Activated gamma-delta T cell (primary cell): ENCODE results near the gene PRM3.

Experiments
- DNase-seq: peaks from one replicate; lab custom pipeline; 2025; lab: John Stamatoyannopoulos, UW
- total RNA-seq, 2 donors: gene quantifications; one replicate each; lab custom pipeline; 2026; lab: John Stamatoyannopoulos, UW

The PRM3 gene, protein sequence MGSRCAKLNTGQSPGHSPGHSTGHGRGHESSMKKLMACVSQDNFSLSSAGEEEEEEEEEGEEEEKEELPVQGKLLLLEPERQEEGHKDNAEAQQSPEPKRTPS
- 0 reads per million in 2 donors for total RNA-seq

DNA sequence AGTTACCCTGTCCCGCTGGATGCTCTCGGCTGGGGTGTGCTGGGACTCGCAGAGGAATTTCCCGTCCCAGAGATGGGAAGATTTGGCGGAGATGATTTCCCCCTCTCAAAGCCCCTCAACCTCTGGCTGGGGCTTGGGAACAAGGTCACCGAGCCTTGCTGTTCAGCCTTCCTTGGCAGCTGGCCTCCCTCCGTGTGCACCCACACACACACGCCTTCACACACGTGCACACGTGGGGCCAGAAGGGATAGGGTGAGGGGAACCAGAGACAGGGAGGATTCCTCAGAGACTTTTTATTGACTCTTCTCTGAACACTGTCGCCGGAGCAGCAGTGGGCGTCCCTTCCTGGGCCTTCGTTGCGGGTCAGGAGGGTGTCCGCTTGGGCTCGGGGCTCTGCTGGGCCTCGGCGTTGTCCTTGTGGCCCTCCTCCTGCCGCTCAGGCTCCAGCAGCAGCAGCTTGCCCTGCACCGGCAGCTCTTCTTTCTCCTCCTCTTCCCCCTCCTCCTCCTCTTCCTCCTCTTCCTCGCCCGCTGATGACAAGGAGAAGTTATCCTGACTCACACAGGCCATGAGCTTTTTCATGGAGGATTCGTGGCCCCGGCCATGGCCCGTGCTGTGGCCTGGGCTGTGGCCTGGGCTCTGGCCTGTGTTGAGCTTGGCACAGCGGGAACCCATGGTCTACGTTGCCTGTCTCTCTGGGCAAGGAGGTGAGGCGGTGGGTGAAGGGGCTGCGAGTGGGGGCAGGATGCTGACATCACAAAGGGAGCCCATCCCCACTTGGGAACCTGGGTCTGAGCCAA, at the start of gene PRM3:
PRM3 (minus strand) TSS at position 709 of the 800 bp plus-strand sequence; CDS start at position 675, 34 bp downstream.
- DNase-seq: no peak

DNA sequence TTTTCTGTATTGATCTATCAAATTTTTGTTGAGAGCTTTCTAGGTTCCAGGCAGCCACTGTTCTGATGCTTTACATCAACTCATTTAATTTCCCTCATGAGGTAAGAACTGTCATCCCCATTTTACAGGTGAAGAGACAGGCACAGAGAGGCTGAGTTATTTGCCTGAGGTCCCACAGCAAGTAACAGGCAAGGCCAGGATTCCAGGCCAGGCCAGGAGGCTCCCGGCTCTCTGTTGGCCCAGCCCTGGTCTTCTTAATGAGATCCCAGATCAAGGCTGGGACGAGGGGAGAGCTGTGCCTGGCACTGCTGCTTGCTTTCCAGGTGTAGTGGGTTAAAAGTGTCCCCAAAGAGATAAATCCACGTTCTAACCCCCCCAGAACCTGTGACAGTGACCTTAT, 49.4 kb upstream of the PRM3 start:
- no peak for DNase-seq

DNA sequence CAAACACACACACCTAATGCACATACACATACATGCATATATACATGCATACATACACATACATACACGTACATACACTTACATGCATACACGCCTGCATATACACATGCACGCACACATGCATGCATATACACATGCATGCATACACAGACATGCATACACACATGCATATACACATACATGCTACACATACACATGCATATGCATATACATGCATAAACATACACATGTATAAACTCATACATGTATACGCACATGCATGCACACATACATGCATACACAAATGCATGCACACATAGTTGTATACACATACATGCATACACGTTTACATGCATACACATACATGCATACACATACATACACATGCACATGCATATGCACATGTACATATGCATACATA, 48.2 kb upstream of the PRM3 start:
- DNase-seq: no peak

DNA sequence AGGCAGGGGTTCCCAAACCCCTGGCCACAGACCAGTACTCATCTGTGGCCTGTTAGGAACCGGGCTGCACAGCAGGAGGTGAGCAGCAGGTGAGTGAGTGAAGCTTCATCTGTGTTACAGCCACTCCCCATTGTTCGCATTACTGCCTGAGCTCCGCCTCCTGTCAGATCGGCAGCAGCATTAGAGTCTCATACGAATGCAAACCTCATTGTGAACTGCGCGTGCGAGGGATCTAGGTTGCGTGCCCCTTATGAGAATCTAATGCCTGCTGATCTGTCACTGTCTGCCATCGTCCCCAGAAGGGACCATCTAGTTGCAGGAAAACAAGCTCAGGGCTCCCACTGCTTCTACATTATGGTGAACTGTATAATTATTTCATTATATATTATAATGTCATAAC, 46.7 kb upstream of the PRM3 start:
- no peak for DNase-seq

DNA sequence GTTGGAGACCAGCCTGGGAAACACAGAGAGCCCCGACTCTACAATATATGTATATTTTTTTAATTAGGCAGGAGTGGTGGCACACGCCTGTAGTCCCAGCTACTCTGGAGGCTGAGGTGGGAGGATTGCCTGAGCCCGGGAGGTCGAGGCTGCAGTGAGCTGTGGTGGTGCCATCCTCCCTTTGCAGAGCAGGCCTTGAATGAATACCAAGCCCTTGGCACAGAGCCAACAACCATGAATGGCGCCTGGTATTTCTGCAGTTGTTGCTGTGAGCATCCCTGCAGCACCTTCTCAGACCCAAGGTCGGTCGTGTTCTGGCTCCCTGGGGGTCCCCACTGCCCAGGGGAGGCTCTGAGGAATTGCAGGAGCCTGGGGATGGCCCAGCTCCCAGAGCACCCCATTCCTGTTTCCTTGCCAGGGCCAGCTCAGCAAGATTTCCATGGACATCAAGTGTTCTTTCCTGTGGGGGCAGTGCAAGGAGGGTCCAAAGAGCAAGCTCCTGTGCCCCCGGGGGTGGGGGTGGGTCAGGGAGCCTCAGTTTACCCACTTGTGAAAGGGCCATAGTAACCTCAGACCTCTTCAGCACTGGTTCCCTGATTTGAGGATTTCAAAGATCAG, 46.2 kb upstream of the PRM3 start:
- no peak for DNase-seq

DNA sequence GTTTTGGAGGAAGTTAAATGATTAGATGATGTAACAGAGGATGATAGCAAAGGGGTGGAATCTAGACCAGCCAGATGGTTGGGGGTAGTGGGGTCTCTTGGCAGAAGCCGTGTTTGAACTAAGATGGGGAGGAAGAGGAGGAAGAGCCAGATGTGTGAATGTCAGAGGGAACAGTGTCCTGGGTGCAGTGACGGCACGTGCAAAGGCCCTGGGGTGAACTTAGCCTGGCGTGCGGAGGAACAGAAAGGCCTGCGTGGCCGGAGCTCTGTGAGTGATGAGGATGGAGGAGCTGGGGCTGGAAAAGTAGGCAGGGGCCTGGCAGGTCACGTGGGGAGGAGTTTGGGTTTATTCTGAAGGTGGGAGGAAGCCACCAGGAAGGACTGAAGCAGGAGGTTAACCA, 45.4 kb upstream of the PRM3 start:
- DNase-seq: no peak

DNA sequence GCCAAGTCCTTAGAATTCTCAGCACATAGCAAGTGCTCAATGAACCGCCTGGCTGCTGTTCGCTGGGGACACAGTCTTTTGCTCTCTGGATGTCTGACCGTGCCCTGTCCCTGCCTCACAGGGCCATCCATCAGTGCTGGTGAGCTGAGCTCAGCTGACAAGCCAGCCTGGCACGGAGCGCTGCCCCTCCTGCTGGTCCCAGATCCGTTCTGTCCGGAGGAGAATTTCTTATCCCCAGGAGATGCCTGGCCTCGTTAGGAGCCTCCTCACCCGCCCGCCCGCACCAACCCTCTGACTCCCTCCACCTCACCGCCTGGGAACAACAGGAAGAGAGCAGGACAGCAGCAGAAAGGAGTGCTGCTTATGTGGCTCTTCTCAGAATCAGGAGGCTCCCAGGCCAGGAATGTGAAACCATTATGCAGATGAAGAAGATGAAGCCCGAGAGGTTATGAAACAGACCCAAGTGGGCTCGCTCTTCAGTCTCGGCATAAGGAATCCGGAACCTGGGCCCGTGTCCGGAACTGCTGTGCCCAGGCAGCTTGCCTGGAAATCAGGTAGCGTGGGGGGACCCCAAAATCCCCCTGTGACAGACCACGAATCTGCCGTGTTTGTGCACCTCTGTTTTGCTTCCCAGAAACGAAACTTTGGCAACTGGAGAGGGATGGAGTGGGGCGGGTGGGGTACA, 43.0 kb upstream of the PRM3 start:
- DNase-seq: no peak

DNA sequence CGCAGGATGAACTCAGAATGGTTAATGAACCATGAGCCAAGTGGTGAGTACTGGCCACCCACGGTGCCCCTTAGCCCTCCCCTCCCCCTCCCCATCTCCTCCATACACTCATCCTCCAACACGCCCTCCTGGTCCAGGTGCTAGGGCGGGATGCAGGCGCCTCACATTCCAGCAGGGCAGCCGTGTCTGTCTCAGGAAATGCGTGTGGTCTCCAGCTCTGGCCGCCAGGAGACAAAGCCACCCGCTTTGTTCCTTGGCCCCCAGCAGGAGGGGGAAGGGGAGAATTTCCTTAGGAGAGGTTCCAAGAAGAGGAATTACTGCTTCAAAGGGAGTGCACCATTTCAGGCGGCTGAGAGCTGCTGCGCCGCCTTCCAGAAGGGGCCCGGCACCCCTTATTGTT, 42.1 kb upstream of the PRM3 start:
- no peak for DNase-seq

DNA sequence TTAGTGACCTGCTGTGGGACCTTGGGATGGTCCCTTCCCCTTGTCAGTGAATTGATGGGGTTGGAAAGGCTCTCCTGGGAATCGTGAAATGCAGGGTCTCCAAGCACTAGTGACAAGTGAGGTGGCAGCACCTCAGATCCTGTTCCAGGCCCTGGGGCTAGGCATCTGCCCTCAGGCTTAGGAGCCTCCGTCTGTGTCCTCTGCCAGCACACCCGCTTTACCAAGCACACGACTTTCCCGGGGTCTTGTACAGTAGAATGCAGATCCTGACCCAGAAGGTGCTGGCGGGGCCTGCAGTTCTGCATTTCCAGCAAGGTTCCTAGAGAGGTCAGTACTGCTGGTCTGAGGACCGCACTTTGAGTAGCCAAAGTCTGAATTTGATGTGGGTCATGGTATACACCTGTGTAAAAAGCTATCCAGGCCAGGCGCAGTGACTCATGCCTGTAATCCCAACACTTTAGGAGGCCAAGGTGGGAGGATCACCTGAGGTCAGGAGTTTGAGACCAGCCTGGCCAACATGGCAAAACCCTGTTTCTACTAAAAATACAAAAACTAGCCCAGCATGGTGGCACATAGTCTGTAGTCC, 41.0 kb upstream of the PRM3 start:
- DNase-seq: no peak

DNA sequence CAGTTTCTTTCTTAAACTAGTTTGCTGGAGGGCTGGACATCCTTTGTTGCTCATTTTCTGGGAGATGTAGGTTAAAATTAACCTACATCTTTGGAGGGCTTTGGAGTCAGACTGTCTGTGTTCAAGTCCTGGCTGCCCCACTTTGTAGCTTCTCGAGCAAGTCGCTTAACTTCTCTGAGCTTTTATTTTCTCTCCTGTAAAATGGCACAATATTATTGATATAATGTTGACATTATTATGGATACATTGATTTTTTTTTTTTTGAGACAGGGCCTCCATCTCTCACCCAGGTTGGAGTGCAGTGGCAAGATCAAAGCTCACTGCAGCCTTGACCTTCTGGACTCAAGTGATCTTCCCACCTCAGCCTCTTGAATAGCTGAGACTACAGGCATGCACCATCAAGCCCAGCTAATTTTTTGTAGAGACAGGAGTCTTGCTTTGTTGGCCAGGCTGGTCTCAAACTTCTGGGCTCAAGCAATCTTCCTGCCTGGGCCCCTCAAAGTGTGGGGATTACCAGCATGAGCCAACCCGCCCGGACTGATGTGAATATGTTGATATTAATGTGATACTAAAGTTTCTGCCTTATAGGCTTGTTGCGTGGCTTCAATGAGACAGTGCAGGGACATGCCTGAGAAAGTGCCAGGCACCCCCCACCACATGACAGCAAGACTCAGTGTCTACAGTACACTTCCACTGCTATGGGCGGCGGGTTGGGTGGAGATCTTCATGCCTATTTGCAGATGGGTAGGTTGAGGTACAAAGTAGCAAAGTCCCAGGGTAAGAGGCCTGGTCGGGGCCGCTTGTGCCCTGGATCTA, 40.3 kb upstream of the PRM3 start:
- DNase-seq: no peak

DNA sequence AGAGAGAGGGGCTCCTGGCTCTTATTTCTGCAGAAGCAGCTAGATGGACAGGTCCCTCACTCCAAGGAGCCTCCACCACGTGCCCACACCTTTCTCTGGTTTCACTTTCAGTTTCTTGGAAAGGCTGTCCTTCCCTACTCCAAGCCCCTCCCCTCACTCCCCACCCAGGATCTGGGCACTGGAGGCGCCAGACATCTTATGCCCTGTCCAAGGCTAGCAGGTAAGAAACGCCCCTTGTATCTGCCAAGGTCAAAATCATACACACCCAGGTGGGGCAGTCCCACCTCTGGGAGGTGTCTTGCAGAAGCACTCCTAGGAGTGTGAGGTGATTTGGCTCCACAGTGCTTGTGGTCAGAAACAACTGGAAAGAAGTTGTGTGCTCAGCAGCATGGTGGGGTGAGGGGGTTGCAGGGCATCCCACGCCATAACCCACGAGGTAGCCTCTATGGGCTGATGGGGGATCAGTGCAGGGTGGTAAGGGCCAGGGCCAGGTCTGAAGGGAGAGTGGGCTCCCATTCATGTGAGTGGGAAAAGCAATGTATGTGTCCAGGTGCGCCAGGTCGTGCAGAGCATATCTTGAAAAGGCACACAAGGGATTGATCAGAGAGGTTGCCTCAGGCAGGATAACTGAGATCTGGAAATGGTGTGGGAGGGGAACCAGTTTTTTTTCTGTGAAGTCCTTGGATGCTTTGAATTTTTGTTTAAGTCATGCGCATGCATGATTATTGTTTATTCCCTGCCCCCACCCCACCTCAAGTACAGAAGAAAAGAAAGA, 39.5 kb upstream of the PRM3 start:
- no peak for DNase-seq

DNA sequence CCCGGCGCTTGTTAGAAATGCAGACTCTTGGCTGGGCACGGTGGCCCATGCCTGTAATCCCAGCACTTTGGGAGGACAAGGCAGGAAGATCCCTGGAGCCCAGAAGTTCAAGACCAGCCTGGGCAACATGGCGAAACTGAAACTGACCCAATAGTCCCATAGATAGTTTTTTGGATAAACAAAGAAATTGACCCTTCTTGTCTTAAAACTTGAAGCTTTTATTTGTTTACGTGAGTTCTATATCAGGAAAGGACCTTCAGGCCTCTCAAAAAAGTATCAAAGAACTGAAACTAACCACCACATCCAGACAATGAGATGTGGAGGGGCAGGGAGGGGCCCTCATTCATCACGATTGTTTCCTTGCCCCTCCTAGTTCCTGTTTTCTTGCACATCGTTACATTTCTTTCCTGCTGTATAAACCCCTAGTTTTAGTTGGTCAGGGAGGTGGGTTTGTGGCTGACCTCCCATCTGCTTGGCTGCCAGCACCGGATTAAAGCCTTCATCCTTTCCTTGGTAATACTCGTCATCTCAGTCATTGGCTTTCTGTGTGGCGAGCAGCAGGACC, 37.6 kb upstream of the PRM3 start:
- DNase-seq: no peak

DNA sequence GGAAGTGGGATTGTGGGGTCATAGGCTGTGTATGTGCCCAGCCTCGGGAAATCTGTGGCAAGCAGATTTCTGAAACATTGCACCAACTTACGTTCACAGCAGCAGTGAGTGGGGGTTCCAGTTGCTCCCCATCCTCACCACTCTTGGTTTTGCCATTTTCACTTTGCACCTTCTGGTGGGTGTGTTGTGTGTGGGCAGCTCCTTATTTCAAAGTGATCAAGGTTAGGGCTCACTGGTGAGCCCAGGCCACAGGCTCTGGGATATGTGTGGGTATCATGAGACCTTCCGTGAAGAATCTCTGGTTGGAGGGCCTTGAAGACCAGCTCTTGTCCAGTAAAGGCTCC, 37.2 kb upstream of the PRM3 start:
- no peak for DNase-seq

DNA sequence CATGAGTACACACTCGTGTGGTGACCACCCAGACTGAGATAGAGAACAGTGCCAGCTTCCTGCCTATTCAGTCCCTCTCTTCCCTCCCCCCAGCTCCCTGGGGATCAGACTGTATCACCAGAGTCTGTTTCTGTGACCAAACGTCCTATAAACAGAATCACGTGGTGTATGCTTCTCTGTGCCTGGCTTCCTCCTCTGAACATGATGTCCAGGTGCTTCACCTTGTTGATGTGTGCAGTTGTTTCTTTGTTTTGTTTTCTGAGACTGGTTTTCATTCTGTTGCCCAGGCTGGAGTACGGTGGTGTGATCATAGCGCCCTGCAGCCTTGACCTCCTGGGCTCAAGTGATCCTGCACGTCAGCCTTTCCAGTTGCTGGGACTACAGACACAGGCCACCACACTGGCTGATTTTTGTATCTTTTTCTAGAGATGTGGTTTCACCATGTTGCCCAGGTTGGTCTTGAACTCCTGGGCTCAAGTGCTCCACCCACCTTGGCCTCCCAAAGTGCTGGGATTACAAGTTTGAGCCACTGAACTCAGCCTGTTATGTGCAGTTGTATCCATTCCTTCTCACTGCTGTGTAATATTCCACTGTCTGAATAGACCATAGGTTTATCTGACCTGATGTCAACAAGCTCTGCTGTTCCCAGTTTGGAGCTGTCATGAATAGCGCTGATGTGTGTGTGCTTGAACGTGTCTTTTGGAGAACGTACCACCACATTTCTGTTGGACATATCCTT, 36.6 kb upstream of the PRM3 start:
- no peak for DNase-seq

DNA sequence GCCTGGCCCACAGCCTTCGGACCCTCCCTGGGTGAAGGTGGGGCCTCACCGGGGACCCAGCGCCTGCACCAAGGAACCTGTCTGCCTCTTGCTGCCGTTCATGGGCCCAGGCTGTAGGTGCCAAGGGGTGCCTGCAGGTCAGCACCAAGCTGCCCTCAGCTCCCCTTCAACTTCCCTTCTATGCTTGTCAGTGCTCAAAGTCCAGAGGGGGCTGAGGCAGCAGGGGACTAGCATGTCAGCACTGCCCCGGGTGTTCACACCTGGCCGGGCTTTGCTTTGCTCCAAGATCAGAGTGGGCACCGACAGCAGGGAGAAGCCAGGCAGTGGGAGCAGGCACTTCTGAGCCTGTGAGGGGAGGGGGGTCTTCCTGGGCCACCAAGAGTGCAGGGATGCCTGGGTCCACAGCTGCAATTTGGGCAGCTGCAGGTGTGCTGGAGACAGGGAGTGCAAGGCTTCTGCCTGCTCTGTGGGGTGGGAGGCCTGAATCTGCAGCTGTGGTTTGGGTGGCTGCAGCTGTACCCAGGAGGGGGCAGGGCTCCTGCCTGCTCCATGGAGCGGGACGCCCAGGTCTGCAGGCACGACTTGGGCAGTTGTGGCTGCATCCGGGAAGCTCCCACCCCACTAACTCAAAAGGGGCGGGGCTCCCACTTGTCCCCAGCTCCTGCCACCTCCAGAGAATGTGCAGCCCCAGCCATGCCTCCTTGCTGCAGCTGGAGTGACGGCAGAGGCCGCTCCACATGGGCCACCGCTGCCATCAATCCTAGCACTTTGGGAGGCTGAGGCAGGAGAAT, 35.3 kb upstream of the PRM3 start:
- no peak for DNase-seq

DNA sequence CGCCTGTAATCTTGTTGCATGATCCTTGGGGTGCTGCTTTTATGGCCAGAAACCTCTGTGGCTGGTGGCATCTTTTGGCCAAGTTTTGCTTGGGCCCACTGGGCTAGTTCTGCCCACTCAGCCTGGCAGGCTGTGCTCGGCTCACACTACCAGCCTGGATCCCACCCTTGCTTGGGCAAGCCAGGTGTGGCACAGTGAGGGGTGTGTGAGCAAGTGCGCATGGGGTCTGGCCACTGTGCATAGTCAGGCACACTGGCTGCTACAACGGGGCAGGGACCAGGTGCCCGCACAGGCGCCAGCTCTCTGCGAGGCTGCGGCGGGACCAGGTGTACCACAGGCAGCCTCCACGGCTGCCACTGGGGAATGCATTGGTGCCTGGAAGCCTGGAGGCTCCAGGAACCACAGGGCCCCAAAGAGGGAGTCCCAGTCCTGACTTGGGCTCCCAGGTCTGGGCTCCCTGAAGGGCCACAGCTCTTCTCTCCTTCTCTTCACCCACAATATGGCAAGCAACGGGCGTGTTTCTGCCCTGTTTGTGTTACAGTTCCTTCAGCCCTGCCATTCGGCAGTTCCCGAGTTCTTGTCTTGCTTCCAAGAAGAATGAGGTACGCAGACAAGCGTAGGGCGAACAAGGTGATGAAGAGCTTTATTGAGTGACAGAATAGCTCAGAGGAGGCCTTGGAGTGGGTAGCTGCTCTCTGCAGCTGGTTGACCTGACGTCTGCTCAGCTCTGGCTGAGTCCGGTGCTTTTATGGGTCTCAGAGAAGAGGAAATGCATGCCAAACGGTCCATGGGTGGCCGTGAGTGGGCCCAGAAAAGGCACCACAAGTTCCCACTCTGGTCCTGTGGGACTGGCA, 34.4 kb upstream of the PRM3 start:
- DNase-seq: no peak

DNA sequence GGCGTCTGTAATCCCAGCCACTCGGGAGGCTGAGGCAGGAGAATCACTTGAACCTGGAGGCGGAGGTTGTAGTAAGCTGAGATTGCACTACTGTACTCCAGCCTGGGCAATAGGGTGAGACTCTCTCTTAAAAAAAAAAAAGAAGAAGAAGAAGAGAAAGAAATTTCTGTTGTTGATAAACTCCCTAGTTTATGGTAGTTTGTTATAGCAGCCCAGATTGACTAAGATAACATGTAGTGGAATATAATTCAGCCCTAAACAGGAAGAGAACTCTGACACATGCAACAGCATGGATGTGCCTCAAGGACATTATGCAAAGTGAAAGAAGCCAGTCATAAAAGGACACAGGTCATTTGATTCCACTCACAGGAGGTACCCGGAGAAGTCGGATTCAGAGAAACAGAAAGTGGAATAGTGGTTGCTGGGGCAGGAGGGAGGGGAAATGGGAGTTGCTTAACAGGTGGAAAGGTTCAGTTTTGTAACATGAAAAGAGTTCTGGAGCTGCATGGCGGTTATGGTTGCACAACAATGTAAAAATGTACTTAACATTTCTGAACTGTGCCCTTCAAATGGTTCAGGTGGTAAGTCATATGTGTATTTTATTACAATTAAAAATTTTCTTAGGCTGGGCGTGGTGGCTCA, 33.7 kb upstream of the PRM3 start:
- DNase-seq: no peak

DNA sequence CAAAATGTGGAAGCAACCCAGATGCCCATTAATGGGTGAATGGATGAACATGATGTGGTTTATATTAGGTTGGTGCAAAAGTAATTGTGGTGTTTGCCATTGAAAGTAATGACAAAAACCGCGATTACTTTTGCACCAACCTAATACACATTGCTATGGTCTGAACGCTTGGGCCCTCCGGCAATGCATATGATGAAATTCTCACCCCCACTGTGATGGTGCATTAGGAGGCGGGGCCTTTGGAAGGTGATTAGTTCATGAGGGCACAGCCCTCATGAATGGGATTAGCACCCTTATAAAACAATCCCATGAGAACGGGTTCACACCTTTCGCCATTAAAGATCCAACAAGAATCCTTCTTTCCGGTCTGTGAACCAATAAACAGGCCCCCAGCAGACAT, 33.0 kb upstream of the PRM3 start:
- no peak for DNase-seq
